ENCODE results near the gene CASP8AP2.
A peak's percentile ranks its signal among the peaks of the same experiment; 100 is the strongest.
"Not testable (repeated sequence)": the region's sequence is repeated elsewhere in the genome, so short reads cannot be mapped to it uniquely, and the experiment has no call there.

Gene CASP8AP2

DNA sequence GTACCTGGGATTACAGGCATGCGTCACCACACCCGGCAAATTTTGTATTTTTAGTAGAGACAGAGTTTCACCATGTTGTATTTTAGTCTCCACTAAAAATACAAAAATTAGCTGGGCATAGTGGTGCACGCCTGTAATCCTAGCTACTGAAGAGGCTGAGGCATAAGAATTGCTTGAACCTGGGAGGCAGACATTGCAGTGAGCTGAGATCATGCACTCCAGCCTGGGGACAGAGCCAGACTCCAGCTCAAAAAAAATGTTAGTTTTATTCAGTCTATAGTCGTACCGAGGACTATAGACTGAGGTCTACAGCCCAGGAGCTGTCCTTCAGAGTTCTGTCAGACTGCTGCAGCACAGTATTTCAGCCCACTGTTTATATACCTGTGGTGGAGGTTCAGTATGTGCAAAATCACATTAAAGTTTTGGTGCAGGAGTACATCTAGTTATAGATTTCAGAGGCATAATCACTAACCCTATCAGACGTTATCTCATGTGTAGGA is 3.6 kb upstream of the CASP8AP2 start:
- DNase-seq: no peak

DNA sequence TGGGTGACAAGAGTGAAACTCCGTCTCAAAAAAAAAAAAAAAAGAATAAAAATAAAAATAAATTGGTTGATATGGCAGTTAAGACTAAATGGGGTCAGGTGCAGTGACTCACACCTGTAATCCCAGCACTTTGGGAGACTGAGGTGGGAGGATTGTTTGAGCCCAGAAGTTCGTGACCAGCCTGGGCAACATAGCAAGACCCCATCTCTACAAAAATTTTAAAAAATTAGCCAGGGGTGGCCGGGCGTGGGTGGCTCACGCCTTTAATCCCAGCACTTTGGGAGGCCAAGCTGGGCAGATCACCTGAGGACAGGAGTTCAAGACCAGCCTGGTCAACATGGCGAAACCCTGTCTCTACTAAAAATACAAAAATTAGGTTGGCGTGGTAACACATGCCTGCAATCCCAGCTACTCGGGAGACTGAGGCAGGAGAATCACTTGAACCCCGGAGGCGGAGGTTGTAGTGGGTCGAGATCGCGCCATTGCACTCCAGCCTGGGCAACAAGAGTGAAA is 1.1 kb upstream of the CASP8AP2 start:
- not testable (repeated sequence) for DNase-seq

DNA sequence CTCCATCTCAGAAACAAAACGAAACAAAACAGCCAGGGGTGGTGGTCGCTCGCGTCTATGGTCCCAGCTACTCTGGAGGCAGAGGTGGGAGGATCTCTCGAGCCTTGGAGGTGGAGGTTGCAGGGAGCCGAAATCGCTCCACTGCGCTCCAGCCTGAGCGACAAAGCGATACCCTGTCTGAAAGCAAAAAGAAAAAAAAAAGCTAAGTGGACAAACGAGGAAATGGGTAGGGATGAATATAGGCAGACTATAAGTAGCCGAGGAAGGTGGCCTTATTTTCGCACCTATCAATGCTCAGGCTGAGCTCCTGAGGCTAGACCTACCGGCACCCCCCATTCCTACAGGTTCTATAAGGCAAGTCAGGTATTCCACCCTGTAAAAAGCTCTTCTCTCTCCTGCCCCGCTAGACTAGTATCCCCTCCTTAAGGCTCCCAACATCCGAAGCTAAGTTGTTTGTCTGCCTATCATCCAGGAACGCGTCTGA is 650 bp upstream of the CASP8AP2 start:
- peak; percentile 50 for DNase-seq

DNA sequence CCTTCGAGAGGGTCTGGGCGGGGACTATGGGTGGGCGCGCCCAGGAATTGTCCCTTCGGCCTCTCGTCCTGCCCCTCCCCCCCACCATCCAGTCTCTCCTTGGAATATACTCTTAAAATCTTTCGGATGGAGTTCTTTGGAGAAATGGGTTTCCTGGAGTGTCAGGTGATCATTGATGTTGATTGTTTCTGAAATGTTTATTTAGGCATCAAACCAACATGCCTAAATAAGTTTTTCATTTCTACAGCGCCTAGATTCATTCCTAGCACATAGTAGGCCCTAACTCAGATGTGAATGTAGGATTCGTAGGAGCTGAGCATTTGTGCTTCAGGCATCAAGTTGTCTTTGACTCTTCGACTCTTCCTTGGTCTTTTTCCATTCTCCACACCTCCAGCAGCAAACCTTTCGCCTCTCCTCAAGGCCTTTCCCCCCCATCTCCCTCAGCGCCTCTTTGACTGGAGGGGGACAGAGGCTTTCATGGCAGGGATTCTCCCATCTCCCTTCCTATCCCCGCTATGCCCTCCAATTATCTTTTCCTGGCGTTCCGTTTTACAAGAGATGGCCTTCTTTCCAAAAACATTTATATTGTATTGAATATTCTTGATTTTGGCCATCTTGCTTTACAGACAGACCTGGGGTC is 610 bp downstream of the CASP8AP2 start:
- DNase-seq: no peak

DNA sequence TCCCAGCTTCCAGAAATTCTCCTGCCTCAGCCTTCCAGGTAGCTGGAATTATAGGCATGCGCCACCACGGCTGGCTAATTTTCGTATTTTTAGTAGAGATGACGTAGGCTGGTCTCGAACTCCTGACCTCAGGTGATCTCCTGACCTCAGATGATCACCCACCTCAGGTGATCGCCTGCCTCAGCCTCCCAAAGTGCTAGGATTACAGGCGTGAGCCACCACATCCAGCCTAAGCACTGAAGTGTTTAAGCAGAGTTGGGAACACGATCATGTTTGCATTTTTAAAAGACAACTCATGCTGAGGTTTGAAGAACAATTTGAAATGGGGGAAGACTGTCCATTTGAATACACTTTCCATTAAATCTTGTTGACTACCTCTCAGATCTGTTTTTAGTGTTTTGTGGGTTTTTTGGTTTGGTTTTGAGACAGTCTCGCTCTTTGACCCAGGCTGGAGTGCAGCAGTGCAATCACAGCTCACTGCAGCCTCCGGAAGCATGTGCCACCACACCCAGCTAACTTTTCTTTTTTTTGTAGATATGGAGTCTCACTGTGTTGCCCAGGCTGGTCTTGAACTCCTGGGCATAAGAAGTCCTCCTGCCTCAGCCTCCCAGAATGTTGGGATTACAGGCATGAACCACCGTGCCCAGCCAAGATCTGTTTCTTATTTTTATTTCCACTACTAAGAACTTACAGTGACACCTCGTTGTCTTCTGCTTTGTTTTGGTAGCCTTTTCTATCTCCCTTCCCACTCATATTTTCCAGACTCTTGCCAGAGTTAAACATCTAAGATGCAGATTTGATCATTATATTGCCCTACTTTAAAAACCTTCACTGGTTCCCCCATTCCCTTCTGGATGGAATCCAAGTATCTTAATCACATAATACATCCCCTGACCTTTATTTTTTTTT is 5.5 kb downstream of the CASP8AP2 start:
- no peak for DNase-seq

DNA sequence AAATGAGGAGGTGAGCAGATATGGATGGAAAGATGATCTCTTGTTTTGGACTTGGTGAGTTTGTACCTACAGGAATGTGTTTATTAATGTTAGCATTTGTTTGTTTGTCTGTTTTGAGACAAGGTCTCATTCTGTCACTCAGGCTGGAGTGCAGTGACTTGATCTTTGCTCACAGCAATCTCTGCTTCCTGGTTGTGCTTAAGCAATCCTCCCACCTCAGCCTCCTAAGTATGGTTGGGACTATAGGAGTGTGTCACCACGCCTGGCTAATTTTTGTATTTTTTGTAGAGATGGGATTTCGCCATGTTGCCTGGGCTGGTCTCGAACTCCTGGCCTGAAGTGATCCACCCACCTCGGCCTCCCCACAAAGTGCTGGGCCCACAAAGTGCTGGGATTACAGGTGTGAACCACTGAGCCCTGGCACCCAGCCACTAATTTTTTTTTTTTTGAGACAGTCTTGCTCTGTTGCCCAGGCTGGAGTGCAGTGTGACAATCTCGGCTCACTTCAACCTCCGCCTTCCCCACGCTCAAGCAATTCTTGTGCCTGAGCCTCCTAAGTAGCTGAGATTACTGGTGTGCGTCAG is 7.1 kb downstream of the CASP8AP2 start:
- no peak for DNase-seq

DNA sequence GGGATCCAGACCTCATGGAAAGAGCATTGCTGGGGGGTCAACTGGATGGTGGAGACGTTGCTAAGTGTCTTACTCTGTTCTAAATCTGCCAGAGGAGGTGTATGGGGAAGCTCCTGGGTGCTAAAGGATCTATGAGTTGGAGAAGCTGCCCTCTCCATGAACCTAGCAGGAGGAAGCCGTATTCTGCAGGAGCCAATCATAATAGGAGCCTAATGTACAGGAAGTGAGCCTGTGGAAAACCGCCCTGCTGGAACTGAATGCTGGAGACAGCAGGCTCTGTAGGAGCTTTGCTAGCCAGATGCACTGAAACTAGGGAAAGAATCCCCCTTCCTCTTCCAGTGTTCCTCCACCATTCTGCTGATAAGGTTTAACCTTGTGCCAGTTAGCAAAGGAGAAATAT is 10.9 kb downstream of the CASP8AP2 start:
- DNase-seq: no peak

DNA sequence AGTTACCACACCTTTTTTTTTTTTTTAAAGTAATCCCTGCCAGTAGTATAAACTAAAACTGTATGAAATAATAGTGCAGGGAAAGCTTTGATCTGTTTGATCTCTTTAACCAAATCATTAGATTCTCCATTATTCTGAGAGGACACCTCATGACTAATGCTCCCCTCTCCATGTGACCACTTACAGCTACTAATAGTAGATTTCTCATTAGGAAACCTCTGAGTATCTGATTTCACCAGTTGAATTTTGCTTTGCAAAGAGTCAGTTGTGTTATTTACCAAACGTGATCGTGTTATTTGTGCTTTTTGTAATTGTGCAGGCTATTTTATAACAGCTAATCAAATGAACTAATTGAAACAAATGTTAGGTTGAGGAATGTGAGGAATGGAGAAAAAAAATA is 12.5 kb downstream of the CASP8AP2 start:
- no peak for DNase-seq

DNA sequence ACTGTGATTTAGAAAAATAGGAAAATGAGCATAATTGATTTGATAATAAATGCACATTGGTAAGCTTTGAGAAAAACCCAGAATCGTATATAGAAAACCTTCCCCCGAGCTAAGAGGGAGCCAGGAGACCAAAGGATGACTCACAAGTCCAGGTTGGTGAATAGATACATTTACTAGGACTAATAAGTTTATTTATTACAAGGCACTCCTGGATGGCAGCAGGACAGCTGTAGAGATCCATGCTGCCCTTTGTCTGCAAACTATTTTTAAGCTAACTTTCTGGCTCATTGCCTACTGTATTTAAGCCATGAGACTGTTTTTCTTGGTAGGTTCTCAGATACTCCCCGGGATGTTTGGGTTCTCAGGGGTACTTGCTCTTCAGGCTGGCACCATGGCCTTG is 13.4 kb downstream of the CASP8AP2 start:
- DNase-seq: no peak

DNA sequence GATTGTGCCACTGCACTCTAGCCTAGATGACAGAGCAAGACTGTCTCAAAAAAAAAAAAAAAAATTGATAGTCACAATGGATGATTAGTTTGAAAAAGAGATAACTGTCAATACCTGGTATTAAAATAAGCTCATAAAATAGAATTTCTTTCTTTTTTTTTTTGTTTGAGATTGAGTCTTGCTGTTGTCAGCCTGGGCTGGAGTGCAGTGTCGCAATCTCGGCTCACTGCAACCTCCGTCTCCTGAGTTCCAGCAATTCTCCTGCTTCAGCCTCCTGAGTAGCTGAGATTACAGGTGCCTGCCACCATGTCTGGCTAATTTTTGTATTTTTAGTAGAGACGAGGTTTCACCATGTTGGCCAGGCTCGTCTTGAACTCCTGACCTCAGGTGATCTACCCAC is 17.8 kb downstream of the CASP8AP2 start:
- DNase-seq: not testable (repeated sequence)

DNA sequence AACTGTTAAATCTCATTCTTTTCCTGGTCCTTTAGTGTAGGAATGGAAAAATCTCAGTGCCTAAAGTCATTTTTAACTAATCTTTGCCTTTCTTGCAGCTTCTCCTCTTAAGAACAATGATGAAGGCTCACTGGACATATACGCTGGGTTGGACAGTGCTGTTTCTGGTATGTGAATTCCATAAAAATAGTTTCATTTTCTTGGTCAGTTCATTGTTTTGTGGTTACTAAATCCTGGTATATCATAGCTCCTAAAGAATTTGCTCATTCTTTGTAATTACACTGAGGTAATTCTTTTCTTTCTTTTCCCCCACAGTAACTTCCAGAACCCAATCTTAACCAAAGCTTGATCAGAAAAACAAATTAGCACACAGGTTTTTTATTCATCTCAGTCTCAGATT is 23.4 kb downstream of the CASP8AP2 start:
- DNase-seq: no peak

DNA sequence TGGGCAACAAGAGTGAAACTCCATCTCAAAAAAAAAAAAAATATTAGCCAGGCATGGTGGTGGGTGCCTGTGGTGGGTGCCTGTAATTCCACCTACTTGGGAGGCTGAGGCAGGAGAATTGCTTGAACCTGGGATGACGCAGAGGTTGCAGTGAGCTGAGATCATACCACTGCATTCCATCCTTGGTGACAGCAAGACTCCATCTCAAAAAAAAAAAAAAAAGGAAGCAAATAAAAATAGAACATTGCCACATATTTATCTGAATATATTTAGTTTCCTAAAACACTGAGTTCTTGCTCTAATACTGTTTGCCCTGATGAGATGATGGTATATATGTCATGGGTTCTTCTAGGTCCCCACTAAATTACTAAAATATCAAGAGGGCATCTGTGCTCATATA is 28.4 kb downstream of the CASP8AP2 start:
- no peak for DNase-seq

DNA sequence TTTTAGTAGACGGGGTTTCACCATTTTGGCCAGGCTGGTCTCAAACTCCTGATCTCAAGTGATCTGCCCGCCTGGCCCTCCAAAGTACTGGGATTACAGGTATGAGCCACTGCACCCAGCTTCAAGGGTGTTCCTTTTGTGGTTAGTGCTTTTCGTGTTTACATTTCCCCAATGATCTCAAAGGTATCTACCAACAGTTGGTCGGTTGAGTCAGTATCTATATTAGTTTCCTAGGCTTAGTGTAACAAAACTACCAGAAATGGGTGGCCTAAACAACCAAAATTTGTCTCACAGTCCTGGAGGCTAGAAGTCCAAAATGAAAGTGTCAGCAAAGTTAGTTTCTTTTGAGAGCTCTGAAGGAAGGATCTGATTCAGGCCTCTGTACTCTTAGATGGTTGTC is 30.1 kb downstream of the CASP8AP2 start:
- no peak for DNase-seq

DNA sequence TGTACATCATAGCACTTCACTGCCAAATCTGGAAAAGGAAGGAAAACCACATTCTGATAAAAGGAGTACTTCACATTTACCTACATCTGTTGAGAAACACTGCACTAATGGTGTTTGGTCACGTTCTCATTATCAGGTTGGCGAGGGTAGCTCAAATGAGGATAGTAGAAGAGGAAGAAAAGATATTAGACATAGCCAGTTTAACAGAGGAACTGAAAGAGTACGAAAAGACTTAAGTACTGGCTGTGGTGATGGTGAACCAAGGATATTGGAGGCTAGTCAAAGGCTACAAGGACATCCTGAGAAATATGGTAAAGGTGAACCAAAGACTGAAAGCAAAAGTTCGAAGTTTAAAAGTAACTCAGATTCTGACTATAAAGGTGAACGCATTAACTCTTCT is 32.6 kb downstream of the CASP8AP2 start:
- no peak for DNase-seq

DNA sequence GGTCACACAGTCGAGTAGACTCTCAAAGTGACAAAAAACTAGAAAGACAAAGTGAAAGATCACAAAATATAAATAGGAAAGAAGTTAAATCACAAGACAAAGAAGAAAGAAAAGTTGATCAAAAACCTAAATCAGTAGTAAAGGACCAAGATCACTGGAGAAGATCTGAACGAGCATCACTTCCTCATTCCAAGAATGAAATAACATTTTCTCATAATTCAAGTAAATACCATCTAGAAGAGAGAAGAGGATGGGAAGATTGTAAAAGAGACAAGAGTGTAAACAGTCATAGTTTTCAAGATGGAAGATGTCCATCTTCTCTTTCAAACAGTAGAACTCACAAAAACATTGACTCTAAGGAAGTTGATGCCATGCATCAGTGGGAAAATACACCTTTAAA is 33.0 kb downstream of the CASP8AP2 start:
- DNase-seq: no peak

DNA sequence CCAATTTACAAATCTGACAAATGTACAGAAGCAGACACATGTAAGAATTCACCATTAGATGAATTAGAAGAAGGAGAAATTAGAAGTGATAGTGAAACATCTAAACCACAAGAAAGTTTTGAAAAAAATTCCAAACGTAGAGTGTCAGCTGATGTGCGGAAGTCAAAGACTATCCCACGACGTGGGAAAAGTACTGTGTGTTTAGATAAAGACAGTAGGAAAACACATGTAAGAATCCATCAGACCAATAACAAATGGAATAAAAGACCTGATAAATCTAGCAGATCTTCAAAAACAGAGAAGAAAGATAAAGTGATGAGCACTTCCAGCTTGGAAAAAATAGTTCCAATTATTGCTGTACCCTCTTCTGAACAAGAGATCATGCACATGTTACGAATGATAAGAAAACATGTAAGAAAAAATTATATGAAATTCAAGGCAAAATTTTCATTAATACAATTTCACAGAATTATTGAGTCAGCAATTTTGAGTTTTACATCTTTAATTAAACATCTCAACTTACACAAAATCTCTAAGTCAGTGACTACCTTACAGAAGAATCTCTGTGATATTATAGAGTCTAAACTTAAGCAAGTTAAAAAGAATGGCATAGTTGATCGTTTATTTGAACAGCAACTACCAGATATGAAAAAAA is 36.5 kb downstream of the CASP8AP2 start:
- no peak for DNase-seq

DNA sequence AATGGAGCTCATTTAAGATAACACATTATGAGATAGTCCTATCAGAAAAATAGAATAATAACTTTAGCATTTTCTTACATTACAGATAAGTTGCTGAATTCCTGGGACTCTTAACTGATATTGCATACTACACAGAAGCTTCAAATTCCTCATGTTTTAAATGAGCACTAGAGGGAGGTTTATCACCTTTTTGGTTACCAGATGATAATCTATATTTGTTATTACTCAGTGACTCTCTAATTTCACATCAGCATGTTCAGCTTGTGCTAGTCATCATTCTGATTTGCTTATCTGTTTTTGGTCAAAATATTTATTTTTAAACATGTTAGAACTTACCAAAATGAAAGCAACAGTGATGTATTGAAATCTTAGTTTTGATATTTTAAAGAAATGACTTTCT is 44.0 kb downstream of the CASP8AP2 start:
- no peak for DNase-seq

DNA sequence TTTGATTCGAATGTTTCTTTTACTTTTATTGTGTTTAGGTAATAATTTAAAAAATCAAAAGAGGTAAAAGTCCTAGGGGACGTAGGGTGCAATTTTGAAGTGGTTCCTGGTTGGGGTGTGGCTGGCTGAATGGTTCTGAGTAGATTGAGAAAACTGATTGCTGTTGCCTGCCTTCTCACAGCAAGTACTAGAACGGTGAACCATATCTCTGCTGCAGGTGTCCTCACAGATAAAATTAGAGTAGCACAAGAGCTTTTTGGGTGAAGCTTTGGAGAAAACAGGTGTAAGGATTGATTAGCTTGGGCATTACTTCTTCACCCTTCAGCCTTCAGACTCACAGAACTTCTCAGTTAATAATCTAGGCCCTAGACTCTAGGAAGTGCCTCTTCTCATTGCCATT is 44.8 kb downstream of the CASP8AP2 start:
- DNase-seq: no peak

DNA sequence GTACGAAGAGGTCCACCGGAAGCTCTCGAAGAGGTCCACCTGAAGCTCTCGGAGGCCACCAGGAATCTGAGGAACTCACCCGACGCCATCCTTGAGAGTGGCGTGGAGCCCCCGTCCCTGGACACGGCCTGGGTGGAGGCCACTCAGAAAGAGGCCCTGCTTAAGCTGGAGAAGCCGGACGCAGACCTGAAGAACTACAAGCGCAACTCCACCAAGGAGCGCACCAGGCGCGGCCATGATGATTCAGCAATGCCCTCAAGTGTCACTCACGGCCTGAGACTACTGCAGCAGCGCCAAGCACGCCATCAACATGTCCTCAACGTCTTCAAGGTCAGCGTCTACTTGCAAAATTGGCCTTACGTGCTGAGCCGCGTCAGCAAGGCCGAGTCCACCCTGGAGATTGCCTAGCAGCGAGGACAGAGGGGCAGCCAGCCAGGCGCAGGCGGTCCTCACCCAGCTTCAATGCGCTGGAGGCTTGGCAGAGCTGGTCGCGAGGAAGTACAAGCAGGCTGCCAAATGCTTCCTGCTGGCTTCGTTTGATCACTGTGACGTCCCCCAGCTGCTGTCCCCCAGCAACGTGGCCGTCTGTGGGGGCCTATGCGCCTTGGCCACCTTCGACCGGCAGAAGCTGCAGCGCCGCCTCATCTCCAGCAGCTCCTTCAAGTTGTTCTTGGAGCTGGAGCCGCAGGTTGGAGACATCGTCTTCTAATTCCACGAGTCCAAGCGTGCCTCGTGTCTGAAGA is 56.9 kb downstream of the CASP8AP2 start:
- DNase-seq: no peak

DNA sequence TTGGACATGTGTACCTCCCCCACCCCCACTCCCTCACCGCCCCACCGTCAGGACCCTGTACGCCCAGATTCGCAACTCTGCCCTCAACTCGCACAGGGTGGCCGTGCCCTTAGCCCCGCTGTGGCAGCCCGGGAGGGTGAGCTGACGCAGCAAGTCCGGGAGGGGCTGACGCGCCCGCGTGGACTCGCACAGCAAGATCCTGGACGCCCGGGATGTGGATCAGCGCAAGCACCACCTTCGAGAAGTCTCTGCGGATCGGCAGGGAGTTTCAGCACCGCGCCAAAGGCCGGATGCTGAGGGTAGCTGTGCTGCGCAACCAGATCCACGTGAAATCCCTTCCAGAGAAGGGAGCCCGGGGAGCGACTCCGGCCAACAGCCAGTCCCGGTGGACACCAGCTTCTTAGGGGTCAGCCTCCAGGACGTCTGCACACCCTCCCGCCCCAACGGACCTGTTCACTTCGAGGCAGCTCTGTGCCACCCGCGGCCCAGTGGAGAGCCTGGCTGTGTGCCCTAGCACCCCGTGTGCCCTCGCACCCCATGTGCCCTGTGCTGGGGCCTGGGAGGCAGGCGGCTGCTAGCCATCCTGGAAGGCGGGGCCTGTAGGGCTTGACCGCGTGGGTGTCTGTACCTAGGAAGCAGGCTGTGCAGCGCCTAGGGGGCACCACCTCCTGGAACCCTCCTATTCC is 57.9 kb downstream of the CASP8AP2 start:
- no peak for DNase-seq

DNA sequence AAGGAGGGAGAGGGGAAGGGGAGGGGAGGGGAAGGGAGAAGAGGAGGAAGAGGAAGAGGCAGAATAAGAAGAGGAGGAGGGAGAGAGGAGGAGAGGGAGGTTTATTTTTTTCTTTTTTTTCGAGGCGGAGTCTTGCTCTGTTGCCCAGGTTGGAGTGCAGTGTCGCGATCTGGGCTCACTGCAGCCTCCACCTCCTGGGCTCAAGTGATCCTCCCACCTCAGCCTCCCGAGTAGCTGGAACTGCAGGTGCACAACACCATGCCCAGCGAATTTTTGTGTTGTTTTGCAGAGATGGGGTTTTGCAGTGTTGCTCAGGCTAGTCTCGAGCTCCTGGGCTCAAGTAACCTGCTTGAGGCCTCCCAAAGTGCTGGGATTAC is 58.4 kb downstream of the CASP8AP2 start:
- DNase-seq: no peak

DNA sequence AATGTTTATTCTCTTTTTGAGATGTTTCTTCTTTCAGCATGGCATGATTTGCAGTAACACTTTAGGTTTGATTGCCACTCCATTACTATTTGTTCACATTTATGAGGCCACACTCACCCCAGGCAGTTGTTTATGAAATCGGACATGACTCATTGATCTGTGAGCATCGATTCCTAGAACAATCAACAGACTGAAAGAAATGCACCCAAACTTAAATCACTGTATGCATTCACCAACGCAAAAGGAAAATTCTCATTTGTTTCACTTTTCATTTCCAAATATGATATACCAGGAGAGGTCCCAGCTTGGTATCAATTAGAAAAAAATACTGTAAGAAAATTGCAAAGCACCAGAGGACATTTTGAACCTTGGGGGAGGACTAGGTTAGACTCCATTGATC is 59.2 kb downstream of the CASP8AP2 start:
- no peak for DNase-seq
